ENCODE data around the gene SELENOH.
A peak's percentile ranks its signal among the peaks of the same experiment; 100 is the strongest.

The SELENOH gene

GRCh38 chr11:57779276-57779675 is 38.0 kb downstream of the SELENOH start:
- H3K9me3 Mint-ChIP-seq, result no peaks in the 10 kb centered on the region
- no peak overlapping the region for H3K4me3 Mint-ChIP-seq
- DNase-seq (ENCODE audit: low spot score), result no peak
- peaks cover 21% of the 10 kb centered on the region for H3K4me1 Mint-ChIP-seq (ENCODE audit: low read depth)
- no peaks in the 10 kb centered on the region for H3K36me3 Mint-ChIP-seq (ENCODE audit: low read depth)
- peaks cover 2% of the 10 kb centered on the region for H3K27me3 Mint-ChIP-seq (ENCODE audit: low read depth)
- H3K27ac Mint-ChIP-seq, result no peak overlapping the region

- Mint-ChIP-seq H3K27ac (no peak overlapping the region), H3K4me3 (no peak overlapping the region), H3K9me3 (no peaks in the 10 kb centered on the region), H3K36me3 (ENCODE audit: low read depth) (no peaks in the 10 kb centered on the region), H3K27me3 (ENCODE audit: low read depth) (peaks cover 2% of the 10 kb centered on the region), H3K4me1 (ENCODE audit: low read depth) (peaks cover 15% of the 10 kb centered on the region)
- DNase-seq (ENCODE audit: low spot score), result no peak
These were observed 40.2 kb downstream of the SELENOH start for GRCh38 chr11:57781529-57781943.

GRCh38 chr11:57785072-57785471 is 43.8 kb downstream of the SELENOH start:
- Mint-ChIP-seq H3K36me3 (ENCODE audit: low read depth) (no peaks in the 10 kb centered on the region), H3K9me3 (no peaks in the 10 kb centered on the region), H3K27ac (no peak overlapping the region), H3K27me3 (ENCODE audit: low read depth) (no peaks in the 10 kb centered on the region), H3K4me1 (ENCODE audit: low read depth) (peaks cover 15% of the 10 kb centered on the region), H3K4me3 (no peak overlapping the region)
- no peak for DNase-seq (ENCODE audit: low spot score)

DNA sequence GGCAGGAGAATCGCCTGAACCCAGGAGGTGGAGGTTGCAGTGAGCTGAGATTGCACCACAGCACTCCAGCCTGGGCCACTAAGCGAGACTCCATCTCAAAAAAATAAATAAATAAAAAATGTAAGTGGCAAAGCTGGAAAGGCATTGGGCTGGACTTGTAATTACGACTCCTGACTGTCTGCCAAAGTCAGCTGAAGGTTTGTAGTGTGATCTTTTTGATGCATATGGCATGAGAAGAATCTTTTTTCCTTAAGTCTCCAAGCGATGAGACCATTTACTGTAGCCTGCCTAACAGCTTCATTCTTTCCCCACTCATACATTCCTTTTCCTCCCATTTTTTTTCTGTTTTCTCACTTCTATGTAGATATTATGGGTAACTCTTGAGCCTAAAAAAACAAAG is 45.1 kb downstream of the SELENOH start:
- H3K36me3 Mint-ChIP-seq (ENCODE audit: low read depth), result no peaks in the 10 kb centered on the region
- no peak overlapping the region for H3K4me3 Mint-ChIP-seq
- no peaks in the 10 kb centered on the region for H3K27me3 Mint-ChIP-seq (ENCODE audit: low read depth)
- DNase-seq (ENCODE audit: low spot score), result no peak
- H3K27ac Mint-ChIP-seq, result no peak overlapping the region
- no peaks in the 10 kb centered on the region for H3K9me3 Mint-ChIP-seq
- peaks cover 19% of the 10 kb centered on the region for H3K4me1 Mint-ChIP-seq (ENCODE audit: low read depth)

- Mint-ChIP-seq H3K4me1 (ENCODE audit: low read depth) (peaks cover 22% of the 10 kb centered on the region), H3K36me3 (ENCODE audit: low read depth) (no peaks in the 10 kb centered on the region), H3K9me3 (no peaks in the 10 kb centered on the region), H3K4me3 (no peak overlapping the region), H3K27ac (no peak overlapping the region), H3K27me3 (ENCODE audit: low read depth) (no peaks in the 10 kb centered on the region)
- DNase-seq (ENCODE audit: low spot score), result no peak
These were observed 45.8 kb downstream of the SELENOH start for GRCh38 chr11:57787006-57787604.

- Mint-ChIP-seq H3K4me3 (no peak overlapping the region), H3K36me3 (ENCODE audit: low read depth) (no peaks in the 10 kb centered on the region), H3K9me3 (no peaks in the 10 kb centered on the region), H3K27me3 (ENCODE audit: low read depth) (no peaks in the 10 kb centered on the region), H3K4me1 (ENCODE audit: low read depth) (peaks cover 30% of the 10 kb centered on the region), H3K27ac (no peak overlapping the region)
- DNase-seq (ENCODE audit: low spot score), result no peak
These were observed 46.8 kb downstream of the SELENOH start for GRCh38 chr11:57787920-57788702.

DNA sequence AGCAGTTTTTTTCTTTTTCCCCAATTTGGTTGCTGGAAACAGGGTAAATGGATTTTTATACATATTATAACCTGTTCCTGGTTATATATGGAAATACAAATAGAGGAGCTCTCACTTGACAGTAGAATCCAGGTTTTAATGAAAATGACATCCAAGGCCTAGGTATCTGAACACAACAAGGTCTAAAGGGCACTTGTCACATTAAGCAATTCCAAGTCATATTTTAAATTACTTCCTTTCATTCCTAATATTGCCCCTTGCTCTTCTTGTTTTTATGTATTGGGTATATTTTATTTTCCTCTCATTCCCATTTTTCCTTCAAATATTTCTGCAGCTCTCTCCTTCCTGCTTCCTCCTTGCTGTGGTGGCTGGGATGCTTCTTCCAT is 47.4 kb downstream of the SELENOH start:
- peaks cover 36% of the 10 kb centered on the region for H3K4me1 Mint-ChIP-seq (ENCODE audit: low read depth)
- no peaks in the 10 kb centered on the region for H3K36me3 Mint-ChIP-seq (ENCODE audit: low read depth)
- DNase-seq (ENCODE audit: low spot score), result no peak
- H3K9me3 Mint-ChIP-seq, result no peaks in the 10 kb centered on the region
- H3K27me3 Mint-ChIP-seq (ENCODE audit: low read depth), result no peaks in the 10 kb centered on the region
- H3K4me3 Mint-ChIP-seq, result no peak overlapping the region
- H3K27ac Mint-ChIP-seq, result no peak overlapping the region

GRCh38 chr11:57791321-57792059 is 50.2 kb downstream of the SELENOH start:
- Mint-ChIP-seq H3K36me3 (ENCODE audit: low read depth) (peaks cover 10% of the 10 kb centered on the region), H3K27ac (peak overlapping the region; percentile 93), H3K9me3 (no peaks in the 10 kb centered on the region), H3K27me3 (ENCODE audit: low read depth) (no peaks in the 10 kb centered on the region), H3K4me1 (ENCODE audit: low read depth) (peaks cover 48% of the 10 kb centered on the region), H3K4me3 (peak overlapping the region; percentile 78)
- no peak for DNase-seq (ENCODE audit: low spot score)

- H3K36me3 Mint-ChIP-seq (ENCODE audit: low read depth), result peaks cover 10% of the 10 kb centered on the region
- DNase-seq (ENCODE audit: low spot score), result peak; percentile 91
- H3K27me3 Mint-ChIP-seq (ENCODE audit: low read depth), result no peaks in the 10 kb centered on the region
- H3K27ac Mint-ChIP-seq, result peak overlapping the region; percentile 93
- H3K4me3 Mint-ChIP-seq, result peak overlapping the region; percentile 78
- H3K4me1 Mint-ChIP-seq (ENCODE audit: low read depth), result peaks cover 48% of the 10 kb centered on the region
- no peaks in the 10 kb centered on the region for H3K9me3 Mint-ChIP-seq
These were observed 50.8 kb downstream of the SELENOH start for GRCh38 chr11:57792060-57792541.

GRCh38 chr11:57792870-57793269 is 51.6 kb downstream of the SELENOH start:
- peaks cover 48% of the 10 kb centered on the region for H3K4me1 Mint-ChIP-seq (ENCODE audit: low read depth)
- DNase-seq (ENCODE audit: low spot score), result no peak

More at GRCh38 chr11:57792870-57793269, 51.6 kb downstream of the SELENOH start:
- Mint-ChIP-seq H3K27me3 (ENCODE audit: low read depth) (no peaks in the 10 kb centered on the region), H3K36me3 (ENCODE audit: low read depth) (peaks cover 10% of the 10 kb centered on the region), H3K4me3 (peak overlapping the region; percentile 65), H3K27ac (peak overlapping the region; percentile 80), H3K9me3 (no peaks in the 10 kb centered on the region)
